Stimulated activated CD4-positive, alpha-beta T cell treated with anti-CD3 and anti-CD28 coated beads, Interleukin-4, amount 100 ng/mL, for 4 hours (primary cell): ENCODE data around the gene CITED4.

Experiments used
- DNase-seq, 2 experiments: peaks; one replicate each; pipeline ENCODE4 v3.0.0-alpha.2; 2020

Gene CITED4

GRCh38 chr1:40884055-40884795 is 22.1 kb upstream of the CITED4 start:
- DNase-seq: no peak

GRCh38 chr1:40880813-40881549 is 18.8 kb upstream of the CITED4 start:
- DNase-seq: no peak

GRCh38 chr1:40879482-40880175 is 17.5 kb upstream of the CITED4 start:
- no peak for DNase-seq

GRCh38 chr1:40878906-40879305 is 16.7 kb upstream of the CITED4 start:
- no peak for DNase-seq

GRCh38 chr1:40877698-40878097 is 15.5 kb upstream of the CITED4 start:
- DNase-seq: peak in 1 of 2 experiments; percentile 46

- DNase-seq: no peak
Observed at GRCh38 chr1:40876891-40877290, 14.7 kb upstream of the CITED4 start.

GRCh38 chr1:40876436-40876761 is 14.2 kb upstream of the CITED4 start:
- no peak for DNase-seq

GRCh38 chr1:40873863-40874472 is 11.8 kb upstream of the CITED4 start:
- no peak for DNase-seq

- DNase-seq: no peak
Observed at GRCh38 chr1:40872276-40872675, 10.1 kb upstream of the CITED4 start.

- no peak for DNase-seq
Observed at GRCh38 chr1:40870135-40870728, 8.1 kb upstream of the CITED4 start.

GRCh38 chr1:40868051-40868723 is 6.0 kb upstream of the CITED4 start:
- no peak for DNase-seq

GRCh38 chr1:40861224-40862003 is 749 bp downstream of the CITED4 start:
- DNase-seq: peak; percentile 29 to 35

- no peak for DNase-seq
Observed at GRCh38 chr1:40860706-40861223, 1.4 kb downstream of the CITED4 start.

- DNase-seq: no peak
Observed at GRCh38 chr1:40858856-40859416, 3.2 kb downstream of the CITED4 start.

- DNase-seq: no peak
Observed at GRCh38 chr1:40857737-40858136, 4.4 kb downstream of the CITED4 start.

GRCh38 chr1:40856656-40857302 is 5.4 kb downstream of the CITED4 start:
- no peak for DNase-seq

- DNase-seq: no peak
Observed at GRCh38 chr1:40856116-40856515, 6.0 kb downstream of the CITED4 start.

GRCh38 chr1:40855513-40855912 is 6.7 kb downstream of the CITED4 start:
- no peak for DNase-seq

GRCh38 chr1:40853885-40854170 is 8.3 kb downstream of the CITED4 start:
- no peak for DNase-seq

- DNase-seq: no peak
Observed at GRCh38 chr1:40853113-40853884, 8.9 kb downstream of the CITED4 start.
